GM13977 (cell line): ENCODE data around the gene EMD.

Source experiments
- DNase-seq: peaks from one replicate; pipeline ENCODE4 v3.0.0; 2012; ENCODE audit warnings: low spot score
- CTCF ChIP-seq: IDR thresholded peaks from 2 replicates; pipeline ENCODE4 v1.5.1; 2012; ENCODE audit warnings: mild to moderate bottlenecking, control low read depth; ENCODE audit not compliant: insufficient read depth; ENCODE audit errors: extremely low read depth, missing control alignments
- in situ Hi-C: fragments of 300-500 bp; cut with MboI; formaldehyde crosslinking; loops from one replicate; pipeline ENCODE4 v1.12.0; 2022; ENCODE audit warnings: low sequenced_read_pairs, low pct_unique_long_range_greater_than_20kb, mixed read lengths, inconsistent platforms; ENCODE audit not compliant: unreplicated experiment

EMD gene

GRCh38 chrX:154348114-154348531 is 31.0 kb upstream of the EMD start:
- TF ChIP-seq CTCF = no peak
- in situ Hi-C loops = no loop called here
- DNase-seq = no peak

- no peak for DNase-seq
- TF ChIP-seq CTCF = no peak
- in situ Hi-C loops = no loop called here
These were observed 30.3 kb upstream of the EMD start for GRCh38 chrX:154348646-154349358.

GRCh38 chrX:154349359-154349935 is 29.6 kb upstream of the EMD start:
- in situ Hi-C loops = no loop called here
- DNase-seq = no peak
- no peak for TF ChIP-seq CTCF

GRCh38 chrX:154349979-154350378 is 29.1 kb upstream of the EMD start:
- in situ Hi-C loops = no loop called here
- TF ChIP-seq CTCF = no peak
- no peak for DNase-seq

GRCh38 chrX:154350429-154351182 is 28.5 kb upstream of the EMD start:
- in situ Hi-C loops = no loop called here
- DNase-seq = no peak
- TF ChIP-seq CTCF = no peak

- no peak for TF ChIP-seq CTCF
- no peak for DNase-seq
- in situ Hi-C loops = no loop called here
These were observed 27.7 kb upstream of the EMD start for GRCh38 chrX:154351183-154352011.
